Ishikawa (cell line): ENCODE measurements around the gene TPRX1.

ENCODE experiments used
- CEBPB ChIP-seq: IDR thresholded peaks from 2 replicates; pipeline ENCODE4 v1.6.1; 2012
- CREB1 ChIP-seq: IDR thresholded peaks from 2 replicates; pipeline ENCODE4 v1.6.1; 2012; ENCODE audit warnings: low read depth
- EP300 ChIP-seq: IDR thresholded peaks from 2 replicates; pipeline ENCODE4 v1.6.1; 2012; ENCODE audit warnings: borderline replicate concordance
- NFIC ChIP-seq: IDR thresholded peaks from 2 replicates; pipeline ENCODE4 v1.6.1; 2012
- RAD21 ChIP-seq: IDR thresholded peaks from 2 replicates; pipeline ENCODE4 v1.6.1; 2012; ENCODE audit warnings: low read depth
- REST ChIP-seq: IDR thresholded peaks from 2 replicates; pipeline ENCODE4 v1.6.1; 2012; ENCODE audit warnings: low read depth, mild to moderate bottlenecking
- TAF1 ChIP-seq: IDR thresholded peaks from 2 replicates; pipeline ENCODE4 v1.6.1; 2012; ENCODE audit warnings: low read depth, mild to moderate bottlenecking
- TEAD4 ChIP-seq: IDR thresholded peaks from 2 replicates; pipeline ENCODE4 v1.6.1; 2012
- YY1 ChIP-seq: IDR thresholded peaks from 2 replicates; pipeline ENCODE4 v1.6.1; 2012; ENCODE audit warnings: low read depth
- ZBTB7A ChIP-seq: IDR thresholded peaks from 2 replicates; pipeline ENCODE4 v1.6.1; 2012; ENCODE audit warnings: low read depth
- TF ChIP-seq, protein P1 (sequence below): IDR thresholded peaks from 2 replicates; pipeline ENCODE4 v1.6.1; 2012

DNA sequence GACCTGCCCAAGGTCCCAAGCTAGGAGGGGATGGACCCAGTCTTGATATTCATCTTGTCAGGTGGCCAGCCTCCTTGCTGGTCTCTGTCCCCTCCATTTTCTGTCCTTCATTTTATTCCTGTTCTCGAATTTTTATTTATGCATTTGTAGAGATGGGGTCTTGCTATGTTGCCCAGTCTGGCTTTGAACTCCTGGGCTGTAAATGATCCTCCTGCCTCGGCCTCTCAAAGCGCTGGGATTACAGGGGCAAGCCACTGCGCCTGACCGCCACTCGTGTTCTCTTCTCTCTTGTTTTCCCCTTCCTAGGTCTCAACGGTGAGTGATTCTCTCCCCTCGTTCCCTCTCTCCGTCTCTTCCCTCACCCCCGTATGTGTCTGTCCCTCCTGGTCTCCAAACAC is 44.1 kb upstream of the TPRX1 start:
- no peak for TF ChIP-seq RAD21
- TF ChIP-seq NFIC, result no peak
- TF ChIP-seq CREB1, result no peak
- TF ChIP-seq REST, result no peak
- TF ChIP-seq CEBPB, result no peak
- no peak for TF ChIP-seq YY1
- TF ChIP-seq TEAD4, result no peak
- TF ChIP-seq, protein P1, sequence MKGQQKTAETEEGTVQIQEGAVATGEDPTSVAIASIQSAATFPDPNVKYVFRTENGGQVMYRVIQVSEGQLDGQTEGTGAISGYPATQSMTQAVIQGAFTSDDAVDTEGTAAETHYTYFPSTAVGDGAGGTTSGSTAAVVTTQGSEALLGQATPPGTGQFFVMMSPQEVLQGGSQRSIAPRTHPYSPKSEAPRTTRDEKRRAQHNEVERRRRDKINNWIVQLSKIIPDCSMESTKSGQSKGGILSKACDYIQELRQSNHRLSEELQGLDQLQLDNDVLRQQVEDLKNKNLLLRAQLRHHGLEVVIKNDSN, result no peak
- no peak for TF ChIP-seq TAF1
- no peak for TF ChIP-seq EP300
- no peak for TF ChIP-seq ZBTB7A
